Esophagus muscularis mucosa (tissue), 4 donors: ENCODE measurements around the gene HPCA. TPM values are rescaled to one million over a fixed set of nuclear protein-coding genes. Genes with fewer than 3 reads are reported as not detected.

Experiments used
- DNase-seq: peaks from one replicate; pipeline ENCODE4 v3.0.0-alpha.2; 2017; ENCODE audit errors: extremely low spot score
- H3K27ac ChIP-seq, 4 donors: fragments of 200-600 bp; sonication (generic); replicated peaks in 1 of 4; 1 replicate in 3 of 4; 2 replicates in 1 of 4; pipeline ENCODE4 v1.5.1; 2016 to 2019; ENCODE audit warnings: mild to moderate bottlenecking in 1 of 4
- H3K27me3 ChIP-seq, 4 donors: fragments of 200-600 bp; sonication (generic); one replicate each; pipeline versions ENCODE4 v1.5.1 to v1.6.0; 2016 to 2019
- H3K36me3 ChIP-seq, 4 donors: fragments of 200-600 bp; sonication (generic); one replicate each; pipeline ENCODE4 v1.5.1; 2016 to 2019
- H3K4me1 ChIP-seq, 4 donors: fragments of 200-600 bp; sonication (generic); one replicate each; pipeline ENCODE4 v1.5.1; 2016 to 2019
- H3K4me3 ChIP-seq, 4 donors: fragments of 200-600 bp; sonication (generic); 1 replicate in 2 of 4; 2 replicates in 2 of 4; pipeline ENCODE4 v1.5.1; 2016 to 2019; ENCODE audit warnings: mild to moderate bottlenecking in 4 of 4, moderate library complexity in 1 of 4
- H3K9me3 ChIP-seq, 4 donors: fragments of 200-600 bp; sonication (generic); 1 replicate in 3 of 4; 2 replicates in 1 of 4; pipeline ENCODE4 v1.5.1; 2016 to 2019
- CTCF ChIP-seq, 3 experiments: fragments of 200-600 bp in 2 of 3; fragments of 450-650 bp in 1 of 3; sonication (generic) in 2 of 3; IDR thresholded peaks; one replicate each; pipeline ENCODE4 v1.5.1; 2017 to 2019; ENCODE audit warnings: antibody characterized with exemption in 3 of 3, mild to moderate bottlenecking in 2 of 3, moderate library complexity in 1 of 3
- EP300 ChIP-seq: sonication (generic); formaldehyde crosslinking; IDR thresholded peaks from one replicate; pipeline ENCODE4 v1.6.1; 2017; ENCODE audit warnings: antibody characterized with exemption
- POLR2A ChIP-seq: fragments of 450-650 bp; IDR thresholded peaks from one replicate; pipeline ENCODE4 v1.6.1; 2017; ENCODE audit warnings: antibody characterized with exemption, moderate library complexity, mild to moderate bottlenecking, low read depth
- POLR2AphosphoS5 ChIP-seq, 2 donors: sonication (generic); formaldehyde crosslinking; IDR thresholded peaks; one replicate each; pipeline ENCODE4 v1.6.1; 2017; ENCODE audit warnings: antibody characterized with exemption in 2 of 2
- WGBS: methylation state at CpG from one replicate; pipeline ENCODE4 v1.1.5; 2018; 5-methylcytosine and 5-hydroxymethylcytosine counted together
- intact Hi-C: fragments of 100-400 bp; cut with DNase I; formaldehyde crosslinking; loops from one replicate; pipeline ENCODE4 v1.15.1; 2023
- total RNA-seq, 4 donors: library from RNA; depleted of rRNA; stranded (reverse); fragments of >200 nt; gene quantifications; one replicate each; pipeline versions ENCODE4 v1.1.0 to v1.2.1, GENCODE V29; 2016

The HPCA gene
- total RNA-seq, 4 donors from 2014 or later: 0.23 TPM; not detected in 3

GRCh38 chr1:32863218-32863880, 22.9 kb upstream of the HPCA start:
- peaks cover 4 to 39% (median 31%) of the 10 kb centered on the region in 4 donors for H3K36me3 ChIP-seq
- no peak overlapping the region for H3K27ac ChIP-seq
- intact Hi-C loops: no loop called here
- DNase-seq: no peak
- H3K27me3 ChIP-seq: no peaks in the 10 kb centered on the region
- TF ChIP-seq POLR2AphosphoS5 (IDR thresholded peaks at IDR 0.05): no peak
- TF ChIP-seq POLR2A: no peak
- no peak for TF ChIP-seq CTCF (IDR thresholded peaks at IDR 0.05)
- TF ChIP-seq EP300: no peak
- H3K4me3 ChIP-seq: no peak overlapping the region
- peaks cover 20 to 39% (median 35%) of the 10 kb centered on the region in 4 donors for H3K4me1 ChIP-seq
- no peaks in the 10 kb centered on the region for H3K9me3 ChIP-seq
- 84% methylated on average over 4 of the region's 4 CpGs for WGBS

- Histone ChIP-seq H3K9me3 (no peaks in the 10 kb centered on the region), H3K27me3 (no peaks in the 10 kb centered on the region), H3K4me3 (no peak overlapping the region), H3K27ac (no peak overlapping the region), H3K4me1 (peaks cover 20 to 39% (median 35%) of the 10 kb centered on the region in 4 donors), H3K36me3 (peaks cover 4 to 34% (median 29%) of the 10 kb centered on the region in 4 donors)
- TF ChIP-seq POLR2AphosphoS5 (IDR thresholded peaks at IDR 0.05): no peak
- TF ChIP-seq POLR2A: no peak
- no peak for TF ChIP-seq EP300
- TF ChIP-seq CTCF (IDR thresholded peaks at IDR 0.05): no peak
- no peak for DNase-seq
- WGBS: 95% methylated on average over 1 of the region's 1 CpG
- intact Hi-C loops: no loop called here
Observed at GRCh38 chr1:32863881-32864245, 22.4 kb upstream of the HPCA start.

- Histone ChIP-seq H3K36me3 (peaks cover 4 to 30% (median 28%) of the 10 kb centered on the region in 4 donors), H3K27ac (peak overlapping the region in 2 of 4 donors; percentile 2 to 65), H3K27me3 (no peaks in the 10 kb centered on the region), H3K9me3 (no peaks in the 10 kb centered on the region), H3K4me3 (no peak overlapping the region), H3K4me1 (peaks cover 20 to 39% (median 36%) of the 10 kb centered on the region in 4 donors)
- TF ChIP-seq POLR2A (no peak), EP300 (no peak), CTCF (IDR thresholded peaks at IDR 0.05) (no peak), POLR2AphosphoS5 (IDR thresholded peaks at IDR 0.05) (no peak)
- no peak for DNase-seq
- 90% methylated on average over 6 of the region's 8 CpGs for WGBS
- intact Hi-C loops: no loop called here
Observed at GRCh38 chr1:32864375-32865019, 21.8 kb upstream of the HPCA start.

- Histone ChIP-seq H3K27me3 (peaks cover 0 to 6% (median 0%) of the 10 kb centered on the region in 4 donors), H3K4me3 (no peak overlapping the region), H3K36me3 (peaks cover 4 to 30% (median 28%) of the 10 kb centered on the region in 4 donors), H3K4me1 (peaks cover 27 to 49% (median 47%) of the 10 kb centered on the region in 4 donors), H3K9me3 (no peaks in the 10 kb centered on the region), H3K27ac (peak overlapping the region; percentile 20 to 65 (median 46))
- no peak for DNase-seq
- intact Hi-C loops: no loop called here
- 36% methylated on average over 3 of the region's 3 CpGs for WGBS
- TF ChIP-seq CTCF (IDR thresholded peaks at IDR 0.05): no peak
- no peak for TF ChIP-seq POLR2AphosphoS5 (IDR thresholded peaks at IDR 0.05)
- no peak for TF ChIP-seq EP300
- TF ChIP-seq POLR2A: no peak
Observed at GRCh38 chr1:32865639-32866405, 20.5 kb upstream of the HPCA start.
